Vagina (tissue), 2 donors: Measurements from ENCODE around the gene GALNTL6.

ENCODE experiments used
- POLR2A ChIP-seq, 2 donors: fragments of 450-650 bp; IDR thresholded peaks; one replicate each; pipeline ENCODE4 v1.6.1; 2017; ENCODE audit warnings: antibody characterized with exemption in 2 of 2, mild to moderate bottlenecking in 2 of 2, moderate library complexity in 2 of 2
- TF ChIP-seq, protein P1 (sequence below), 3 experiments: fragments of 450-650 bp in 2 of 3; fragments of 200-600 bp in 1 of 3; sonication (generic) in 1 of 3; IDR thresholded peaks; one replicate each; pipeline ENCODE4 v1.5.1; 2017 to 2019; ENCODE audit warnings: antibody characterized with exemption in 3 of 3, mild to moderate bottlenecking in 2 of 3, moderate library complexity in 2 of 3

DNA sequence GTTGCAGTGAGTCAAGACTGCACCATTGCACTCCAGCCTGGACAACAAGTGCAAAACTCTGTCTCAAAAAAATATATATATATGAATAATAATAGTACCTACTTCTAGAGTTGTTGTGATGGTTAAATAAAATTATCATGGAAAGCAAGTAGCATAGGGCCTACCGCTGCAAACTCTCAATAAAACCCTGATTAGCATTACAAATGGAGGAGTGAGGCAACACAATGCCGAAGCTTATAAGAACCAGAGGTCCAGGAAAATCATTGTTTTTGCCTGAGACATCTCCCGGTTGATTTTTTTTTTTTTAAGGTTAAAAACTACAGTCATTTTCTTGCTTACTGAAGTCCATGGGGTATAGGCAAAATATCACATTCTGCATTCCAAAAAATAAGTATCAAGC, 1170.4 kb downstream of the GALNTL6 start:
- TF ChIP-seq, protein P1, sequence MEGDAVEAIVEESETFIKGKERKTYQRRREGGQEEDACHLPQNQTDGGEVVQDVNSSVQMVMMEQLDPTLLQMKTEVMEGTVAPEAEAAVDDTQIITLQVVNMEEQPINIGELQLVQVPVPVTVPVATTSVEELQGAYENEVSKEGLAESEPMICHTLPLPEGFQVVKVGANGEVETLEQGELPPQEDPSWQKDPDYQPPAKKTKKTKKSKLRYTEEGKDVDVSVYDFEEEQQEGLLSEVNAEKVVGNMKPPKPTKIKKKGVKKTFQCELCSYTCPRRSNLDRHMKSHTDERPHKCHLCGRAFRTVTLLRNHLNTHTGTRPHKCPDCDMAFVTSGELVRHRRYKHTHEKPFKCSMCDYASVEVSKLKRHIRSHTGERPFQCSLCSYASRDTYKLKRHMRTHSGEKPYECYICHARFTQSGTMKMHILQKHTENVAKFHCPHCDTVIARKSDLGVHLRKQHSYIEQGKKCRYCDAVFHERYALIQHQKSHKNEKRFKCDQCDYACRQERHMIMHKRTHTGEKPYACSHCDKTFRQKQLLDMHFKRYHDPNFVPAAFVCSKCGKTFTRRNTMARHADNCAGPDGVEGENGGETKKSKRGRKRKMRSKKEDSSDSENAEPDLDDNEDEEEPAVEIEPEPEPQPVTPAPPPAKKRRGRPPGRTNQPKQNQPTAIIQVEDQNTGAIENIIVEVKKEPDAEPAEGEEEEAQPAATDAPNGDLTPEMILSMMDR (IDR thresholded peaks at IDR 0.05), result no peak
- TF ChIP-seq POLR2A (IDR thresholded peaks at IDR 0.05), result no peak
